ENCODE results near the gene LPP.

DNA sequence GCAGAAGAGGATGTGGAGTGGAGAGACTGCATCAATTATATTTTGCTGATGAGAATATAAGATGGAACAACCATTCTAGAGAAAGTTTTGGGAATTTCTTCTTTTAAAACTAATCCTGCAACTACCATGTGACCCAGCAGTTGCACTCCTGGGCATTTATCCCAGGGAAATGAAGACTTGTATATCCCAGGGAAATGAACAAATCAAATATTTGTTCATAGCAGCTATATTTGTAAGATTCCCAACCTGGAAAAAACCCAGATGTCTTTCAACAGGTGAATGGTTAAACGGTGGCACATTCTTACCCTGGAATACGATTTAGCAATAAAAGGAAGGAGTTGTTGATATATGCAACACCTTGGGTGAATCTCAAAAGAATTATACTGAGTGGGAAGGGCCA lies 632.5 kb downstream of the LPP start:
- TF ChIP-seq, protein P1, sequence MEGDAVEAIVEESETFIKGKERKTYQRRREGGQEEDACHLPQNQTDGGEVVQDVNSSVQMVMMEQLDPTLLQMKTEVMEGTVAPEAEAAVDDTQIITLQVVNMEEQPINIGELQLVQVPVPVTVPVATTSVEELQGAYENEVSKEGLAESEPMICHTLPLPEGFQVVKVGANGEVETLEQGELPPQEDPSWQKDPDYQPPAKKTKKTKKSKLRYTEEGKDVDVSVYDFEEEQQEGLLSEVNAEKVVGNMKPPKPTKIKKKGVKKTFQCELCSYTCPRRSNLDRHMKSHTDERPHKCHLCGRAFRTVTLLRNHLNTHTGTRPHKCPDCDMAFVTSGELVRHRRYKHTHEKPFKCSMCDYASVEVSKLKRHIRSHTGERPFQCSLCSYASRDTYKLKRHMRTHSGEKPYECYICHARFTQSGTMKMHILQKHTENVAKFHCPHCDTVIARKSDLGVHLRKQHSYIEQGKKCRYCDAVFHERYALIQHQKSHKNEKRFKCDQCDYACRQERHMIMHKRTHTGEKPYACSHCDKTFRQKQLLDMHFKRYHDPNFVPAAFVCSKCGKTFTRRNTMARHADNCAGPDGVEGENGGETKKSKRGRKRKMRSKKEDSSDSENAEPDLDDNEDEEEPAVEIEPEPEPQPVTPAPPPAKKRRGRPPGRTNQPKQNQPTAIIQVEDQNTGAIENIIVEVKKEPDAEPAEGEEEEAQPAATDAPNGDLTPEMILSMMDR (IDR thresholded peaks at IDR 0.05): no peak
- no peak for TF ChIP-seq POLR2A (IDR thresholded peaks at IDR 0.05; ENCODE audit: low read depth)
- no peak for TF ChIP-seq EP300 (IDR thresholded peaks at IDR 0.05)
- no peak for TF ChIP-seq POLR2AphosphoS5 (IDR thresholded peaks at IDR 0.05)
